Suppressor macrophage treated with lipopolysaccharide for 1 hour (primary cell): ENCODE data around the gene CDH23.

ENCODE experiments used
- DNase-seq, 3 donors: peaks; one replicate each; pipeline ENCODE4 v3.0.0-alpha.2; 2020 to 2022

The CDH23 gene

DNA sequence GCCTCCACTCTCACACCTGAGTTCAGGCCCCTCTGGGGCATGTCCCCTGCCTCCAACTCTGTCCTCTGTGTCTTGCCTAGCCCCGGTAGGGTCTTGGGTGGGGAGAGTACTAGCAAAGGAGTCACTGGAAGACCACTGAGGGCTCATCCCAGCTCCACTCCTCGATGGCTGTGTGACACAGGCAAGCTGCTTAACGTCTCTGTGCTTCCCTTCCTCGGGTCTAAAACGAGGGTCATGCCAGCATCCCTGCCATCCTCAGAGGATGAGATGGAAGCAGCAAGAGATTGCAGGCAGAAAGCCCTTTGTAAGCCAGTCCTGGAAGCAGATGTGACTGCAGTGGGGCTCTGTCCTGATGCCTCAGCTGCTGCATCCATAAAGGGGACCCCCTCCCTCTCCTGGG is 338.1 kb downstream of the CDH23 start:
- no peak for DNase-seq

DNA sequence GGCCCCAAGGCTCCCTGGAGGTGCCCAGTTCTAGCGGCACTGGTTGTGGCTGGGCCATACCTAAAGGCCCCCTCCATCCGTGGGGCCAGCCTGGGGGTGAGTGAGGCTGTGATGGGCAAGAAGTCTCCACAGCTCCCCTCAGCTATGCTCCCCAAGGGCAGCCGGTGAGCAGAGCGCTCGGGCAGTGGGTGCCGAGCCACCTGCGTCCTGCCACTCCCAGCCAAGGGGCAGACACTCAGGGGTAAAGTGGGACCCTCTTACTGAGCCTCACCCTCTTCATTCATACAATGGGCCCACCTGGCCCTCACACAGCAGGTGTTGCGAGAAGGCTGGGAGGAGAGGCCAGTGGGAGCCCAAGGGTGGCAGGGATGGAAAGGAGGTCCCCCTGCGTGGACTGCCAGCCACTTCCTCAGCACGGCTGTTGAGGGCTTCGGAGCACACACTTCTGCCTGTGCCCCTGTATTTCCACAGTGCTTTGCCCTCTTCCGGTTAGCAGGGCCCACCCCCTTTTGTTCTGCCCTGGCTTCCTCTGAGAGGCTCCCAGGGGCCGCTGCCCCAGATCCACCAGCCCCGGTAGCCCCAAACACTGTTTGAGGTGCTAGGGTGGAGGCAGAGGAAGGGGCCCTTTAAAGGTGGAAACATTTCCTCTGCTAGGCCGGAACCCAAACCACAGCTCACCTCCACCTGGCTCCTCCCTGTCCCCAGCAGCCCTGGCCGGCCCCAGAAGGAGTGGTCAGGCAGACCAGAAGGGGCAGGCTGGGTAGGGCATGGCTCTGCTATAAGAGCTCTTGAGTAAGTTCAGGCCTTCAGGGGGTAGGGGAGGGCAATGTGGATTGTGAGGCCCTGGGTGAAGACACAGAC is 339.2 kb downstream of the CDH23 start:
- no peak for DNase-seq

DNA sequence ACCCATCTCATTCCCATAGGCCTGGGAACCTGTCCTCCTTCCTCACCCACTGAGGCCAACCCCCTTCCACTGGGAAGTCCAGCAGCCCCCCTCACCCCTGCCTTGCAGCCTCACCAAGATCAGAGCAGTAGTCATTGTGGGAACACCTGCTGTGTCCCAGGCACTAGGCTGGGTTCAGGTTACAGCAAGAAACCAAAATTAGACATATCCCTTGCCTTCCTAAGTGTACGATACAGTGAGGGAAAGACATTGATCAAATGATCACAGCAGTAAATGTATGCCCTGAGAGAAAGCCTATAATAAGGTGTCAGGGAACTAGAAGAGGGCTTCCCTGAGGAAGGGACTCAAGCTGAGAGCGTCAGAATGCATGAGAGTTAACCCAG is 339.8 kb downstream of the CDH23 start:
- no peak for DNase-seq

- DNase-seq = no peak
Measured at GRCh38 chr10:71737001-71737833, 340.5 kb downstream of the CDH23 start.

DNA sequence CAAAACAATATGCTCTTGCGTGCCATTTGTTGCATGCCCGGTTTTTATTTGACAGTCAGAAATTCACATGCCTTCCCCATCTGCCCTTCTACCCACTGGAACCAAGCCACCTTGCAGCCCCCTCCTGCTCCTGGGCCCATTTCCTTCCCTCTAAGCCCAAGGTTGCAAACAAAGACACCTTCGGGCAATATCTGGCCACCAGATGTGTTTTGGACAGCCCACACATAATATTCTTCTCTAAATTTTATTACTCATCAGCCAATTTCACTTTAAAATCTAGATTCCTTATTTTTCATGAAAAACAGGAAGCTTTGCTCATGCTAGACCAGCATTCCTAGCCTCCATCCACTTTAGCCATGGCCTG is 341.1 kb downstream of the CDH23 start:
- DNase-seq = peak; percentile 38 to 86 (median 76)

DNA sequence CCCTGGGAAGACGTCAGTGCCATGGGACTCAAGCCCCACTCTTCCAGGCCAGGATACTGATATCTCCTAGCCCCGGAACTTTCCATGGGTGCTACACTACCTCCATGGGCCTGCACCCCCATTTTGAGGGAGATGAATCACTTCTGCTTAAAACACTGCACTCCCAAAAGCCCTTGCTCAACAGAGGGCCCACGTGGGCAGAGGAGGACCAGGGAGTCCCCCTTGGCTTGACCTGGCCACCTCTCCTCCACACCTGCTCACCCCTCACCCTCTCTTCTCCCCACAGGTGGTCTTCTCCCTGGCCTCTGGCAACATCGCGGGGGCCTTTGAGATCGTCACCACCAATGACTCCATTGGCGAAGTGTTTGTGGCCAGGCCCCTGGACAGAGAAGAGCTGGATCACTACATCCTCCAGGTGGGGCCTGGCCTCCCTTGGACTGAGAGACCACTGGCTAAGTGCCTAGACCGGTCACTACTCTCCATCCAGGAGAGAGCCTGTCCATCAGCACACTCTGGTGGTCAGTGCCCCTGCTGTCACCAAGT is 342.7 kb downstream of the CDH23 start:
- DNase-seq = peak; percentile 34 to 57 (median 41)

- peak; percentile 38 to 62 (median 58) for DNase-seq
Measured at GRCh38 chr10:71740069-71740653, 343.4 kb downstream of the CDH23 start.

- no peak for DNase-seq
Measured at GRCh38 chr10:71741029-71741428, 344.3 kb downstream of the CDH23 start.

DNA sequence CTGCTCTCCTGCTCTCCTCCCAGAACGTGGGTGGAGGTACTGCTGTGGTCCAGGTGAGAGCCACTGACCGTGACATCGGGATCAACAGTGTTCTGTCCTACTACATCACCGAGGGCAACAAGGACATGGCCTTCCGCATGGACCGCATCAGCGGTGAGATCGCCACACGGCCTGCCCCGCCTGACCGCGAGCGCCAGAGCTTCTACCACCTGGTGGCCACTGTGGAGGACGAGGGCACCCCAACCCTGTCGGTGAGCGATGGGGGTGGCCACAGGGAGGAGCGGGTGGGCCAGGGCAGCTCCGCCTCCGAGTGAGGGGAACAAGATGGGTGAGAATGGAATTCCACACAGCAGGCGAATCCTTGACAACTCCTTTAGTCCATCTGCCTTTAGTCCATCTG is 345.0 kb downstream of the CDH23 start:
- no peak for DNase-seq

- no peak for DNase-seq
Measured at GRCh38 chr10:71742301-71743088, 345.8 kb downstream of the CDH23 start.

GRCh38 chr10:71743089-71743838 is 346.5 kb downstream of the CDH23 start:
- DNase-seq = no peak

- DNase-seq = no peak
Measured at GRCh38 chr10:71743866-71744265, 347.1 kb downstream of the CDH23 start.

DNA sequence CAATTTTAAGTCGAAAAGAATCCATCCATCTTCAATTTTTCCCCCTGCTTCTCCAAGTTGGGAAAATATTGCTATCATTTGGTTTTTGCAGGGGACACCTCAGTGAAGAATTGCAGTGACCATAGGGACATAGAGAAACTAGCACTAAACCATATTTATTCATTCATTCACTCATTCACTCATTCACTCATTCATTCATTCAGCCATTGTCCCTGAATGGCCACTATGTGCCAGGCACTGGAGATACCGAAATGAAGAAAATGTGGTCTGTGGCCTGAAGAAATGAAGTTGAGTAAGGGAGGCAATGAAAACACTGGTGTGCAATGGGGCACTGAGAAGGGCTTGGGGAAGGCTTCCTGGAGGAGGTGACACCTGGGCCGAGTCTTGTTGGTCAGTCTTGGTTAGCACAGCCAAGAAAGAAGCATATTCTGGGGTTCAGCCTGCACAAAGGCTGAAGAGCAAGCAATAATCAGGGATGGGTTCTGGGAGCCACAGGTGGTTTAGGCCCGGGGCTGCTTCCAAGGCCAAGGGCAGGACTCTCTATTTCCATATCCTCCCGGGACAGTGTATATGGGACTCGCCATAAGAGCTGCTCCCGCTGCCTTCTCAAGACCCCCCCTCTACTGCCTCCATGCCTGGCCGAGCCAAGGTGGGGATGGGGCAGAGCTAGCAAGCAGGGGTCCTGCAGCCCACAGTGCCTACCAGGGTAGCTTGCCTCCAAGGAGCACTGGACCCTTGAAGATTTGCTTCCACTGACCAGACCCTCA is 348.4 kb downstream of the CDH23 start:
- no peak for DNase-seq

DNA sequence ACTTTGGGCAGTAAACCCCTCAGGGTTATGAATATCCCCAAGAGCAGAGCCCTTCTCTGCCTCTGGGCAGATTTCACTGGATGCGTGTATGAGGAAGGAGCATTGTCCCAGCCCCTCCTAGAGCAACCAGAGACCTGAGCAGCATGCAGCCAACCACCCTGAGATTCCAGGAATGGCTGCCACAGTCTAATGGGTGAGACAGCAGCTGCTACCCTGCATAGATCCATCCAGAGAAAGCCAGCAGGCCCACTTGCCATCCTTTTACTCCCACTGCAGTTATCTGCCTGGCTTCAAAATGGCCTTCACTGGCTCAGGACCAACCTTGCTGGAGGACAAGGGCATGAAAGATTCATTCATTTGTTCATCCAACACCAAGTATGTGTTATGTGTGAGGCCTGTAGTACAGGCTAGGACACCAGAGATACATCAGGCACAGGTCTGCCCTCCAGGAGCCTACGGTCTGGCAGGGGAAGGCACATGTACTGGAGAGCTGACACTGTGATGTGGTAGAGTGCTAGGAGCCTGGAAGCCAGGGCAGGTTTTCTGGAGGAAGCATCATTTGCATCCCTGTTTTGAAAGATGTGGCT is 349.0 kb downstream of the CDH23 start:
- DNase-seq = no peak

- DNase-seq = no peak
Measured at GRCh38 chr10:71746344-71747037, 349.8 kb downstream of the CDH23 start.

- DNase-seq = no peak
Measured at GRCh38 chr10:71747039-71747531, 350.4 kb downstream of the CDH23 start.

- DNase-seq = peak; percentile 54 to 63 (median 61)
Measured at GRCh38 chr10:71747551-71748523, 351.1 kb downstream of the CDH23 start.

GRCh38 chr10:71748671-71749191 is 352.0 kb downstream of the CDH23 start:
- peak; percentile 57 to 68 (median 63) for DNase-seq
